Measurements from ENCODE around the gene SPHKAP. TPM values are rescaled to one million over a fixed set of nuclear protein-coding genes. Genes with fewer than 3 reads are reported as not detected.
"Not testable (repeated sequence)": the region's sequence is repeated elsewhere in the genome, so short reads cannot be mapped to it uniquely, and the experiment has no call there.

Gene SPHKAP
- total RNA-seq, 1 donor from 2014 or later, result not detected

- intact Hi-C loops (cut with micrococcal nuclease), result no loop called here
These were observed 77.3 kb downstream of the SPHKAP start for GRCh38 chr2:228104215-228104614.

- intact Hi-C loops (cut with micrococcal nuclease), result no loop called here
These were observed 78.1 kb downstream of the SPHKAP start for GRCh38 chr2:228103379-228103778.

GRCh38 chr2:228102949-228103348, 78.5 kb downstream of the SPHKAP start:
- intact Hi-C loops (cut with micrococcal nuclease), result no loop called here

GRCh38 chr2:228094377-228094921, 87.0 kb downstream of the SPHKAP start:
- intact Hi-C loops (cut with micrococcal nuclease), result no loop called here

- intact Hi-C loops (cut with micrococcal nuclease), result no loop called here
These were observed 89.4 kb downstream of the SPHKAP start for GRCh38 chr2:228092056-228092455.

GRCh38 chr2:228086561-228086960, 94.9 kb downstream of the SPHKAP start:
- intact Hi-C loops (cut with micrococcal nuclease), result no loop called here

- intact Hi-C loops (cut with micrococcal nuclease), result no loop called here
These were observed 96.8 kb downstream of the SPHKAP start for GRCh38 chr2:228084717-228085116.

- intact Hi-C loops (cut with micrococcal nuclease), result no loop called here
These were observed 98.4 kb downstream of the SPHKAP start for GRCh38 chr2:228083131-228083530.

GRCh38 chr2:228082571-228082970, 98.9 kb downstream of the SPHKAP start:
- intact Hi-C loops (cut with micrococcal nuclease), result no loop called here

- intact Hi-C loops (cut with micrococcal nuclease), result no loop called here
These were observed 102.3 kb downstream of the SPHKAP start for GRCh38 chr2:228079194-228079593.

- intact Hi-C loops (cut with micrococcal nuclease), result not testable (repeated sequence)
These were observed 104.8 kb downstream of the SPHKAP start for GRCh38 chr2:228076695-228077094.

GRCh38 chr2:228072669-228073068, 108.8 kb downstream of the SPHKAP start:
- intact Hi-C loops (cut with micrococcal nuclease), result no loop called here

- intact Hi-C loops (cut with micrococcal nuclease), result no loop called here
These were observed 114.2 kb downstream of the SPHKAP start for GRCh38 chr2:228067309-228067708.

GRCh38 chr2:228066126-228066798, 115.2 kb downstream of the SPHKAP start:
- intact Hi-C loops (cut with micrococcal nuclease), result no loop called here

- intact Hi-C loops (cut with micrococcal nuclease), result no loop called here
These were observed 115.8 kb downstream of the SPHKAP start for GRCh38 chr2:228065686-228066085.

- intact Hi-C loops (cut with micrococcal nuclease), result no loop called here
These were observed 116.6 kb downstream of the SPHKAP start for GRCh38 chr2:228064796-228065315.

- intact Hi-C loops (cut with micrococcal nuclease), result no loop called here
These were observed 117.5 kb downstream of the SPHKAP start for GRCh38 chr2:228064024-228064423.

- intact Hi-C loops (cut with micrococcal nuclease), result no loop called here
These were observed 117.9 kb downstream of the SPHKAP start for GRCh38 chr2:228063558-228063957.

GRCh38 chr2:228059735-228060134, 121.8 kb downstream of the SPHKAP start:
- intact Hi-C loops (cut with micrococcal nuclease), result no loop called here

GRCh38 chr2:228056293-228057097, 125.0 kb downstream of the SPHKAP start:
- intact Hi-C loops (cut with micrococcal nuclease), result no loop called here

GRCh38 chr2:228048838-228049490, 132.5 kb downstream of the SPHKAP start:
- intact Hi-C loops (cut with micrococcal nuclease), result no loop called here

GRCh38 chr2:228040995-228041394, 140.5 kb downstream of the SPHKAP start:
- intact Hi-C loops (cut with micrococcal nuclease), result no loop called here

Measured in T-helper 2 cell treated with Interferon-gamma antibody and Interleukin-4, amounts not matched to agents 100 ng/mL and 5 ng/mL, for 36 hours (primary cell).